Left colon (tissue), 2 donors: Measurements from ENCODE around the gene MRPL28. TPM values are rescaled to one million over a fixed set of nuclear protein-coding genes. Genes with fewer than 3 reads are reported as not detected.
A peak's percentile ranks its signal among the peaks of the same experiment; 100 is the strongest.
"Not testable (repeated sequence)": the region's sequence is repeated elsewhere in the genome, so short reads cannot be mapped to it uniquely, and the experiment has no call there.

Source experiments
- ATAC-seq: fragments of 200-7000 bp; cut with Tn5 transposase; one replicate; pipeline ENCODE4 v1.9.1; 2020; ENCODE audit warnings: mild to moderate bottlenecking, moderate library complexity
- DNase-seq, 2 donors: peaks; one replicate each; pipeline ENCODE4 v3.0.0-alpha.2; 2020
- intact Hi-C, 2 donors: fragments of 100-400 bp; cut with DNase I in 1 of 2; cut with micrococcal nuclease in 1 of 2; formaldehyde crosslinking; loops; one replicate each; pipeline versions ENCODE4 v1.11.2 to v1.14.0; 2022; cut with DNase I, micrococcal nuclease
- total RNA-seq, 2 donors: library from RNA; stranded (reverse); fragmentation: NEBNext Ultra II Directional; extraction: Animal tissue kit (Norgen Biotek cat#: 25700); gene quantifications; one replicate each; pipeline ENCODE4 v1.2.1, GENCODE V29; 2021
- donor health status: DM: no; HTN: no; CAD: no.
- donor health status: DM: yes; HTN: yes; CAD: no.

The MRPL28 gene
- total RNA-seq, 2 donors from 2014 or later, result 47.7 to 48.2 TPM

DNA sequence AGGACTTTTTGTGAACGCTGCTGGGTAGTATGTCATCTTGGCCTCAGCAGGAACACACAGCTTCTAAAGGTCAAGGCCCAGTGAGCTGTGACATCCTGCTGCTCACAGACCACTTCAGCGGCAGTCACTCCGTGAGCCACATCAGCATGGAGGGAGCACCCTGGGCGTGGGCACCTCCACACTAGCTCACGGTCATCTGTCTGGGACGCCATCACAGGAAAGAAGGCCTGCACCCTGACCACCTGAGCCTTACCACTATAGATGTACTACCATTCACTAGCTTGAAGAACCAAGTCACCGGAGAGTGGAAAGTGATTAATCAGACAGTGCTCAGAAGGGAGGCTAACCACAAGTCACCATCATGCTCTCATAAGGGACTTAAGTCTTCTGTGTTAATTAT is 21.1 kb downstream of the MRPL28 start:
- no peak for ATAC-seq
- no peak for DNase-seq
- intact Hi-C loops, result no loop called here

DNA sequence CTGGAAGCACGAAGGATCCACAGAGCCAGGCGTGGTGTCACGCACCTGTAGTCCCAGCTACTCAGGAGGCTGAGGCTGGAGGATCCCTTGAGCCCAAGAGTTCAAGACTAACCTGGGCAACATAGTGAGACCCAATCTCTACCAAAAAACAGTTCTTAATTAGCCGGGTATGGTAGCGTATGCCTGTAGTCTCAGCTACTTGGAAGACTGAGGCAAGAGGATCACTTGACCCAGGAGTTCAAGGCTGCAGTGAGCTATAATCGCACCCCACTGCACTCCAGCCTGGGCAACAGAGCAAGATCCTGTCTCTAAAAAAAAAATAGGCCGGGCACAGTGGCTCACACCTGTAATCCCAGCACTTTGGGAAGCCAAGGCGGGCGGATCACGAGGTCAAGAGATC is 21.8 kb downstream of the MRPL28 start:
- intact Hi-C loops, ATAC-seq: not testable (repeated sequence)

DNA sequence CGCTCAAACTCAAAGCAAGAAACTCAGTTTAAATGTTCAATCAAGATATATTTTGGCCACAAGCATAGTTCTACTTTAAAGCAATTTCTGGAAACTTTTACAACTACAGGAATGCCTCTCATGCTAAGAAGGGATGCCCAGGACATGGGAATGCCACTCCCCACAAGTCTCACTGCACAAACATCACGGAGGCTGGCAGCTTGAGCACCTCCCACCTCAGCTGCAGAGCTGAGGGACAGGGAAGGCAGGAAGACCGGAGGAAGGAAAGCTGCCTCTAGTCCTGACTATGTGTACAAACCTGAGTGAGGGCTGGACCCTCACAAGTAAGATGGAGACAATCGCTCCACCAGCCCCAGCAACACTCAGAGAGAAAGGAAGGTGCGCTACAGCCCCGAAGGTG is 23.1 kb downstream of the MRPL28 start:
- no peak for ATAC-seq
- intact Hi-C loops, result no loop called here
- no peak for DNase-seq

More for the DNA sequence above, 21.8 kb downstream of the MRPL28 start:
- DNase-seq, result not testable (repeated sequence)

DNA sequence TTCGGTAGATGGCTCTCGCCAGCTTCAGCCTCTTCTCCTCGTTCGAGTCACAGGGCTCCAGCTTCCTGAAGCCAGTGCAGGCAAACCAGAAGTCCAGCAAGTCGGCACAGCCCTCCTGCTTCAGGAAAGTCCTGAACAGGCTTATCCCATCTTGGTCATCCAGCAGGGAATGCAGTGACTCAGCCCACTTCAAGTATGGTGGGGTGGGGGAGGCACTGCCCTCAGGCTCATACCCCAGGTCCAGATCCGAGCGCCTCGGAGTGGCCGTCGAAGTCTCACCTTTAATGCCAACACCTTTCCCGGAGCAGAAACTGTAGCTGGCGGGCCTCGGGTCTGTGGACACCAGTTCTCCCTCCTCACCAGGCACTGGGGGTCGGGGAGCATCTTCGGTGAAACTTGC is 23.8 kb downstream of the MRPL28 start:
- intact Hi-C loops, result no loop called here
- DNase-seq (no peak), ATAC-seq (no peak)

DNA sequence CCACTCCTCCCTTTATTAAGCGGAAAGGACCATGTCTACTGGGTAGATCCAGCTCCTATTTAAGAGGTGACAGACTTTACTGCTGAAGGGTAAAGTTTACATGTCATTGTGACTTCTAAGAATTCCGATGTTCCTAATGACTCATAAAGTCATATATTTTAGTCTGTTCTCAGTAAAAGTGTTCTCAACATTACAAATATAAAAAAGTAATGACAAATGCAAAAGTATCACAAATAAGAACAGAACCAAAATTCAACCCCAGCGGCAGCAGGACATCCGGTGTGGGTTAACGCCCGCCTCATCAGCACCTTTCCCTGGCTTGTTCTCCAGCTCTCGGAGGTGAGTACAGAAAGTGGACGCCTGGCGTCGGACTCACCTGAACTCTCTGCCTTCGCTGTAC is 24.6 kb downstream of the MRPL28 start:
- intact Hi-C loops, result no loop called here
- ATAC-seq (no peak), DNase-seq (no peak)

DNA sequence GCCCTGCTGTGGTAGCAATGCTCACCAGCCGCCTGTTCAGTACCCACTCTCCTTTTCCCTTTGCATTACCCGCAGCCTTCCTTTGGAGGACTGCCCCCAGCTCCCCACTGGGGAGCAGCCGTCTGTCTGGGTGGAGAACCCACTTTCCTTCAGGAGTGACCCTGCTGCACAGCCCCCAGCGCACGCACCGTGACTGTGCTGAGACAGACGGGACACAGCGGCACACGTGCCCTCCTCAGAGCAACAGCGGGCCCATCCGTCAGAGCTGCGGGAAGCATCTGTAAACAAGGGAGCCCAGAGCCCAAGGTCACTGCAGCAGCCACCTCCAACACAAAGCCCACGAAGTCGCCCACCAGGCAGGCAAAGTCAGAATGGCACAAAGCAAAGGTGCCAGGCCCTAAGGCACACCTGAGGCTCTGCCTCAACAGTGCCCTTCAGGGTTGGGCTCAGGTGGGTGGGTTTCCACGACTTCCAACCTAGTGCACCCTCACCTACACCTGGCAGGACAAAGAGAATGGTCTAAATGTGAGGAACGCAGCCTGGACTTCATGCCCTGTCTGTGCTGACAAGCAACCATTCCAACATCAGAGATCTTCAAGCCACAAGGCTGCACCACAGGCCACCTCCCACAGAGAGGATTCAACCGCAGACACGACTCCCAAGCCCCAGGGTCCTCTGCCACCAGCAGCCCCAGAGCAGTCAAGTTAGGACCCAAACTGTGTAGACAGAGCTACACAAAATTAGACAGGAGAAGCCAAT is 27.7 kb downstream of the MRPL28 start:
- DNase-seq (no peak), ATAC-seq (no peak)
- intact Hi-C loops, result no loop called here

DNA sequence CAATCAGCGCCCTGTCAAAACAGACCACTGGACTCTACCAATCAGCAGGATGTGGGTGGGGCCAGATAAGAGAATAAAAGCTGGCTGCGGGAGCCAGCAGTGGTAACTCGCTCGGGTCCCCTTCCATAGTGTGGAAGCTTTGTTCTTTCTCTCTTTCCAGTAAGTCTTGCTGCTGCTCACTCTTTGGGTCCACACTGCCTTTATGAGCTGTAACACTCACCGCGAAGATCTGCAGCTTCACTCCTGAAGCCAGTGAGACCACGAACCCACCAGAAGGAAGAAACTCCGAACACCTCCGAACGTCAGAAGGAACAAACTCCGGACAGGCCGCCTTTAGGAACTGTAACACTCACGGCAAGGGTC is 28.4 kb downstream of the MRPL28 start:
- ATAC-seq, intact Hi-C loops, DNase-seq: not testable (repeated sequence)

DNA sequence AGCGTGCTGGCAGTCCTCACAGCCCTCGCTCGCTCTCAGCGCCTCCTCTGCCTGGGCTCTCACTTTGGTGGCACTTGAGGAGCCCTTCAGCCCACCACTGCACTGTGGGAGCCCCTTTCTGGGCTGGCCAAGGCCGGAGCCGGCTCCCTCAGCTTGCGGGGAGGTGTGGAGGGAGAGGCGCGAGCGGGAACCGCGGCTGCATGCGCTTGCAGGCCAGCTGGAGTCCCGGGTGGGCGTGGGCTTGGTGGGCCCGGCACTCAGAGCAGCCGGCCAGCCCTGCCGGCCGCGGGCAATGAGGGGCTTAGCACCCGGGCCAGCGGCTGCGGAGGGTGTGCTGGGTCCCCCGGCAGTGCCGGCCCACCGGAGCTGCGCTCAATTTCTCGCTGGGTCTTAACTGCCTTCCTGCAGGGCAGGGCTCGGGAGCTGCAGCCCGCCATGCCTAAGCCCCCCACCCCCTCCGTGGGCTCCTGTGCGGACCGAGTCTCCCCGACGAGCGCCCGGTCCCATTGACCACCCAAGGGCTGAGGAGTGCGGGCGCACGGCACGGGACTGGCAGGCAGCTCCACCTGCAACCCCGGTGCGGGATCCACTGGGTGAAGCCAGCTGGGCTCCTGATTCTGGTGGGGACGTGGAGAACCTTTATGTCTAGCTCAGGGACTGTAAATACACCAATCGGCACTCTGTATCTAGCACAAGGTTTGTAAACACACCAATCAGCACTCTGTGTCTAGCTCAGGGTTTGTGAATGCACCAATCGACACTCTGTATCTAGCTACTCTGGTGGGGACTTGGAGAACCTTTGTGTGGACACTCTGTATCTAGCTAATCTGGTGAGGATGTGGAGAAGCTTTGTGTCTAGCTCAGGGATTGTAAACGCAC is 29.0 kb downstream of the MRPL28 start:
- ATAC-seq, DNase-seq, intact Hi-C loops: not testable (repeated sequence)

DNA sequence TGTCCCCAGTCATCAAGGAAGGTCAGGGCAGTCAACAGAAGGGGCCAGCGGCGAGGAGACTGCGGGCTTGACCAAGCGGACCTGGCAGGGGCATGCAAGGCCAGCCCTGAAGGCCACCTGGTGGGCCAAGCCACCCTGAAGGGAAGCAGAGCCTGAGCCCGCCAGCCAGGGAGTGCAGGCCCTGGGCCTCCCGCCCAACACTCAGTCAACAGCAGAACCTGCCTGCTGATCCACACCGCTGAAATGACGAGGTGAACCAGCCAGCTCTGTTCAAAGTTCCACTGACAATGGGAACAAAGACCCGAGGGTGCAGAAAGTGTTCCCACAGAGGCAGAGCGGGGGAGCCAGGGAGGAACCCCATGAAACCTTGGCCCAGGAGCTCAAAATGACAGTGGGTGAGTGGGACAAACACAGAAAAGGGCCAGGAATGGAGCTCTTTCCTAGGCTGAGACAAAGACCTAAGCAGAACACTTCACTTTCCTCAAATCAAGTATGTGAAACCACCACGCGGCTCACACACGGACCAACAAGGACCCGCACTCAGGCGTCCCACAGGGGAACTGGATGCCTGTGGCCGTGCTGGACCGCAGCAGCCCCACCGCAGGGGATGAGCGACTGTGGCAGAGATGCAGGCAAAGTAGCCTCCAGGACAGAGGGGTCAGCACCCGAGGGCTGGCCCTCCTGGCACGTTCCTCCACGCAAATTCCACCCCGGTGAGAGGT is 29.8 kb downstream of the MRPL28 start:
- peak; percentile 43 for ATAC-seq
- DNase-seq, result no peak
- intact Hi-C loops, result no loop called here

DNA sequence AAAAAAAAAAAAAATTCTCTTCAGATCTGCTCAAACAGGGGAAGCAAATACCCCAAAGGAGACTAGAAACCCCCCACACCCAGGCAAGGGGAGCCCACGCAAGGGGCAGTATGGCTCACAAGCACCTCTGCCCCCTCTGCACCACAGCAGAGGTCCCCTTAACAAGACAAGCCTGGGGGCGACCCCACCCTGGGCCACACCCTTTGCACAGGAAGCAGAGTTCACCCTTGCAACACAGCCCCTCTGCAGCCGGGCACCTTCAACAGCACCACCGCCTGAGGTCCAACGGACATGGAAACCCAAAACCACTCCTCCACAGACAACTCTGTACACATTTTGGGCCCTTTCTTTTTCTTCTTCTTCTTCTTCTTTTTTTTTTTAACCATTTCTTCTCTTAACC is 30.7 kb downstream of the MRPL28 start:
- intact Hi-C loops, result no loop called here
- ATAC-seq, result peak; percentile 75
- no peak for DNase-seq

DNA sequence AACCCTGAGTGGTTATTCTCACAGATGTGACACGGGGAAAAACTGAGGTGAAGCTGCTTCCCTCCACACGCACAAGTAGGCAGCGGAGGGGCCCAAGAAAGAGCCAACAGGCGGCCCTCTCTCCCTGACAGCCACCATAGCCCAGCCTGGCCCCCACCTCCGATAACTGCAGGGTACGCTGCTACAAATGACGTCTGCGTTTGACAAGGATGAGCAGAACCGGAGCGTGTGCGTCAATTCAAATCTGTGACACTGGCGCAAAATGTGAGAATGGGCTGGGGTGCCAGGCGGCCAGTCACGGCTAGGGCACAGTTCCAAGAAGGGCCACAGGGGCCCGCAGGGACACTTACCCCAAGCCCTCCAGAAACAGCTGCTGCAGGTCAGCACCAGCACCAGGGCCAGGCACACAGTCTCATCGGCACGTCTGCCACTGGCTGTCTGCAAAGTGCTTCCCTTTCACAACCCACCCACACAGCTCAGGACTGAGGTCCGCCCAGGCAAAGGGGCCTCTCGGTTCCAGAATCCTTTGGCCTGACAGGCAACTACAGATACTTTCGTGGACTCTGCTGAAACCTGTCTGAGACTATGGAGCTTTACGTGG is 32.3 kb downstream of the MRPL28 start:
- DNase-seq (no peak), ATAC-seq (no peak)
- intact Hi-C loops, result no loop called here

DNA sequence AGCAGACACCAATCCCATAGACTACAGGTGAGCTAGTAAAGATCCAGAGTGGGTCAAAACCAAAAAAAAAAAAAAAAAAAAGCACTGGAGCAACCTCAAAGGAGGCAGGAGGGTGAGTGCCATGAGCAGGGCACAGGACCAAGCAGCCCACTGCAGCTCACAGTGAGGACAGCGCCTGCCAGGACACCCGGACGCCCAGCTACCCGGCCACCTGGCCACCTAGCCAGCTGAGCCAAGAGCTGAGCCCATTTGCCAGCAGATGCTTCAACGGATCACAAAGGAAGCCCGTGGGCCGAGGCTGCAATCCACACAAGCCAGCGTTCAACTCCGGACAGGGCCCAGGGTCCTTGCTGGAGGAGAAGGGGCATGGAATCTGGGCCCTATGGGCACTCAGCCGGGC is 32.9 kb downstream of the MRPL28 start:
- intact Hi-C loops, result no loop called here
- ATAC-seq (peak; percentile 10), DNase-seq (no peak)

DNA sequence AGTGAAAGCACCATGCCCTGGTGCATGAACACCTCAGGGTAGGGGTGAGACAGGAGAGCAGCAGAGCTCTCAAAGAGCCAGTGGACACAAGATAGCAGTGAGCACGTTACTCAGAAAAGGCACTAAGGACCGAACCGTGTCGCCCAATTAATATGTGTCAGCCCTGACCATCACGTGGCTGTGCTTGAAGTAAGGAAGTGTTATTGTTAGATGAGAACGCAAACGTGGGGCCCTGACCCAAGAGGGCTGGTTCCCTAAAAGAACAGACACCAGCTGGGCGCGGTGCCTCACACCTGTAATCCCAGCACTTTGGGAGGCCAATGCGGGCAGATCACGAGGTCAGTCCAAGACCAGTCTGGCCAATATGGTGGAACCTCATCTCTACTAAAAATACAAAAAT is 34.1 kb downstream of the MRPL28 start:
- intact Hi-C loops, result no loop called here
- DNase-seq (no peak), ATAC-seq (no peak)

DNA sequence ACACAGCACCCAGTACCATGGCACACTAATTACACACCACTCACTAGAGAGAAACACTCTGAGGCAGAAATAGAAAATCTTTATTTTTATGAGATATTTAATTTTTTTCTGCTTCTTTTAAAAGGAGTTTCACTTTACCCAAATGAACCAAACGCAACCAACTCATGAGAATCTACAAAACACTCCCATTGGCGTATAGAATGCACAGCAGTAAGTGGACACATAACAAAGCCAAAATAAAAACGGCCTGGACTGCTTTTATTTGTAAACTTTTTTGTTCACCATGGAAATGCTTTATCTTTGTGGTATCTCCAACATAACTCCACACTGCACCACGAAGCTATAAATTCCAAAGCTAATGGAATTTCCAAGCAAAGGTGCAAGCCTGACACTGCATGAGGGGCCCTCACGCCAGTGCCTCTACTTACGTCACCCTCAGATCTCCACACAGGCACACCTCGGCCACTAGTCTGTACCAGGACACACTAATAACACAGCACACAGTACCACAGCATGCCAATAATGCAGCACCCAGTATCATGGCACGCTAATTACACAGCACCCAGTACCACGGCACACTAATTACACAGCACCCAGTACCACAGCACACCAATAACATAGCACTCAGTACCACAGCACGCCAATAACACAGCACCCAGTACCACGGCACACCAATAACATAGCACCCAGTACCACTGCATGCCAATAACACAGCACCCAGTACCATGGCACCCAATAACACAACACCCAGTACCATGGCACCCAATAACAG is 35.3 kb downstream of the MRPL28 start:
- ATAC-seq, intact Hi-C loops, DNase-seq: not testable (repeated sequence)

DNA sequence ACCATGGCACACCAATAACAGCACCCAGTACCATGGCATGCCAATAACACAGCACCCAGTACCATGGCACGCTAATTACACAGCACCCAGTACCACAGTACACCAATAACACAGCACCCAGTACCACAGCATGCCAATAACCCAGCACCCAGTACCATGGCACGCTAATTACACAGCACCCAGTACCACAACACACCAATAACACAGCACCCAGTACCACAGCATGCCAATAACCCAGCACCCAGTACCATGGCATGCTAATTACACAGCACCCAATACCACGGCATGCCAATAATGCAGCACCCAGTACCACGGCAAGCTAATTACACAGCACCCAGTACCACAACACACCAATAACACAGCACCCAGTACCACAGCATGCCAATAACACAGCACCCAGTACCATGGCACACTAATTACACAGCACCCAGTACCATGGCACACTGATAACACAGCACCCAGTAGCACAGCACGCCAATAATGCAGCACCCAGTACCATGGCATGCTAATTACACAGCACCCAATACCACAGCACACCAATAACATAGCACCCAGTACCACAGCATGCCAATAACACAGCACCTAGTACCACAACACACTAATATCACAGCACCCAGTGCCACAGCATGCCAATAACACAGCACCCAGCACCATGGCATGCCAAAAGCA is 36.0 kb downstream of the MRPL28 start:
- ATAC-seq, intact Hi-C loops, DNase-seq: not testable (repeated sequence)

DNA sequence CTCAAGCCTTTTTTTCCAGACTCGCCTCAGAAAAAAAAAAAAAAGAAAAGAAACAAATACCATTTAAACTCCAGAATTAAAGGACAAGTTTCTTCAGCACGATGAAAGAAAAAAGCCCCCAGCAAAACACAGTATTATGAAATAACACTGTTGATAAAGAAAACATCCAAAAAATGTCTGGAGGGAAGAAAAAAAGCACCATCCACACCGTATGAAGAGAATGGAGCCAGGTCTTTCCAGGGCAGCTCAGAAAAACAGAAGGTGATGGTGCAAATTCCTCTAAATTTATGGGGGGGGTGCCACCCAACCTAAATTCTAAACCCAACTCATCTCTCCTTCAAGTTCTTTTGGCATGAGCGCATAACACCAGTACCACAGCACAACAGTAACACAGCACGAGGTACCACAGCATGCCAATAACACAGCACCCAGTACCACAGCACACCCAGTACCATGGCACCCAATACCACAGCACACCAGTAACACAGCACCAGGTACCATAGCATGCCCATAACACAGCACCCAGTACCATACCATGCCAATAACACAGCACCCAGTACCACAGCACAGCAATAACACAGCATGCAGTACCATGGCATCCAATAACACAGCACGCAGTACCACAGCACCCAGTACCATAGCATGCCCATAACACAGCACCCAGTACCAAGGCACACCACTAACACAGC is 36.8 kb downstream of the MRPL28 start:
- intact Hi-C loops, result no loop called here
- DNase-seq (no peak), ATAC-seq (no peak)

DNA sequence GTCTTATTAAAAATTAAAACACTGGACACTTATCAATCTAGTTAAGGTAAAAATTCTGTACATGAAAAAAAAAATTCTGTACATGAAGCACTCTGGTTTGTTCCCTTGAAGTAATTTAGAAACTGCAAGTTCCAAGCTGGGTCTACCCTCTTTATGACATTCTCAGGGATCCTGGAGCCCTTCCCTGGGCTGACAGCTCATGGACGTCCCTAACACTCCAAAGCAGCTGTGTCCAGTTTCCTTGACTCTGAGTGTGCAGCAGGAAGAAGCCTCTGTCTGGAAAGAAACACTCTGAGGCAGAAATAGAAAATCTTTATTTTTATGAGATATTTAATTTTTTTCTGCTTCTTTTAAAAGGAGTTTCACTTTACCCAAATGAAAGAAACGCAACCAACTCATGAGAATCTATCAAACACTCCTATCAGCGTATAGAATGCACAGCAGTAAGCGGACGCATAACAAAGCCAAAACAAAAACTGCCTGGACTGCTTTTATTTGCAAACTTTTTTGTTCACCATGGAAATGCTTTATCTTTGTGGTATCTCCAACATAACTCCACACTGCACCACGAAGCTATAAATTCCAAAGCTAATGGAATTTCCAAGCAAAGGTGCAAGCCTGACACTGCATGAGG is 39.0 kb downstream of the MRPL28 start:
- not testable (repeated sequence) for DNase-seq

More for the DNA sequence above, 39.0 kb downstream of the MRPL28 start:
- ATAC-seq, intact Hi-C loops: not testable (repeated sequence)
